ENCODE data around the gene AGBL1.

GRCh38 chr15:87045746-87046145 is 966.1 kb downstream of the AGBL1 start:
- TF ChIP-seq CTCF (IDR thresholded peaks at IDR 0.05; ENCODE audit: insufficient read depth, low read length, poor library complexity, severe bottlenecking), result no peak
- TF ChIP-seq EZH2phosphoT487 (conservative IDR thresholded peaks at IDR 0.05; ENCODE audit: low read length), result no peak

All from SU-DHL-6 (cell line).